SK-N-SH treated with all-trans-retinoic acid at 6 μM for 48 hours (cell line): ENCODE results near the gene RIPOR2.

ENCODE experiments used
- ATAC-seq: fragments of 200-7000 bp; cut with Tn5 transposase; 3 replicates; pipeline ENCODE4 v1.9.1; 2020; ENCODE audit warnings: mild to moderate bottlenecking, moderate library complexity
- ARNTL ChIP-seq: fragments of 450-650 bp; formaldehyde crosslinking; IDR thresholded peaks from 2 replicates; pipeline ENCODE4 v1.5.0; 2020; ENCODE audit warnings: low read depth, mild to moderate bottlenecking, moderate library complexity, borderline replicate concordance
- BACH2 ChIP-seq: fragments of 250-450 bp; sonication (Bioruptor Pico); IDR thresholded peaks from 2 replicates; pipeline ENCODE4 v1.9.0; 2021; ENCODE audit warnings: mild to moderate bottlenecking, borderline replicate concordance
- CSDC2 ChIP-seq: fragments of 250-450 bp; sonication (Bioruptor Pico); IDR thresholded peaks from 2 replicates; pipeline ENCODE4 v1.5.0; 2020; ENCODE audit warnings: mild to moderate bottlenecking, moderate library complexity
- GLIS3 ChIP-seq: fragments of 250-450 bp; sonication (Bioruptor Pico); IDR thresholded peaks from 2 replicates; pipeline ENCODE4 v1.5.0; 2020; ENCODE audit warnings: mild to moderate bottlenecking, moderate library complexity
- ISL1 ChIP-seq: fragments of 250-450 bp; sonication (Bioruptor Pico); IDR thresholded peaks from 2 replicates; pipeline ENCODE4 v2.1.2; 2022; ENCODE audit warnings: mild to moderate bottlenecking, moderate library complexity
- OSR1 ChIP-seq: fragments of 250-450 bp; sonication (Bioruptor Pico); IDR thresholded peaks from 2 replicates; pipeline ENCODE4 v1.8.0; 2022; ENCODE audit warnings: moderate library complexity, mild to moderate bottlenecking, inconsistent platforms
- PPARA ChIP-seq: fragments of 250-450 bp; sonication (Bioruptor Pico); IDR thresholded peaks from 2 replicates; pipeline ENCODE4 v1.5.0; 2020; ENCODE audit warnings: mild to moderate bottlenecking, borderline replicate concordance
- SNAI2 ChIP-seq: fragments of 250-450 bp; sonication (Bioruptor Pico); IDR thresholded peaks from 2 replicates; pipeline ENCODE4 v1.5.0; 2020; ENCODE audit warnings: mild to moderate bottlenecking, moderate library complexity
- ZC3H10 ChIP-seq: fragments of 250-450 bp; sonication (Bioruptor Pico); IDR thresholded peaks from 2 replicates; pipeline ENCODE4 v1.5.1; 2021; ENCODE audit warnings: mild to moderate bottlenecking, moderate library complexity
- ZFP3 ChIP-seq: fragments of 250-450 bp; sonication (Bioruptor Pico); IDR thresholded peaks from 2 replicates; pipeline ENCODE4 v1.5.0; 2020; ENCODE audit warnings: mild to moderate bottlenecking, moderate library complexity
- ZFP30 ChIP-seq: fragments of 450-650 bp; formaldehyde crosslinking; IDR thresholded peaks from 2 replicates; pipeline ENCODE4 v1.5.0; 2022; ENCODE audit warnings: mild to moderate bottlenecking, moderate library complexity
- ZNF565 ChIP-seq: fragments of 450-650 bp; formaldehyde crosslinking; conservative IDR thresholded peaks from 2 replicates; pipeline ENCODE4 v1.5.0; 2020; ENCODE audit warnings: low read depth, mild to moderate bottlenecking, moderate library complexity
- ZNF70 ChIP-seq: fragments of 450-650 bp; formaldehyde crosslinking; IDR thresholded peaks from 2 replicates; pipeline ENCODE4 v1.5.0; 2020; ENCODE audit warnings: mild to moderate bottlenecking, moderate library complexity
- ZNF8 ChIP-seq: fragments of 450-650 bp; formaldehyde crosslinking; IDR thresholded peaks from 2 replicates; pipeline ENCODE4 v1.5.0; 2020; ENCODE audit warnings: mild to moderate bottlenecking, moderate library complexity
- TF ChIP-seq, protein P1 (sequence below): fragments of 250-450 bp; sonication (Bioruptor Pico); IDR thresholded peaks from 2 replicates; pipeline ENCODE4 v1.8.0; 2020; ENCODE audit warnings: mild to moderate bottlenecking, moderate library complexity, borderline replicate concordance
- TF ChIP-seq, protein P2 (sequence below): fragments of 250-450 bp; sonication (Bioruptor Pico); IDR thresholded peaks from 2 replicates; pipeline ENCODE4 v1.5.0; 2020; ENCODE audit warnings: mild to moderate bottlenecking, moderate library complexity
- TF ChIP-seq, protein P3 (sequence below): fragments of 250-450 bp; sonication (Bioruptor Pico); IDR thresholded peaks from 2 replicates; pipeline ENCODE4 v1.8.0; 2021; ENCODE audit warnings: low read depth, mild to moderate bottlenecking, moderate library complexity, borderline replicate concordance
- TF ChIP-seq, protein P4 (sequence below): fragments of 250-450 bp; sonication (Bioruptor Pico); IDR thresholded peaks from 2 replicates; pipeline ENCODE4 v1.5.1; 2021; ENCODE audit warnings: mild to moderate bottlenecking, moderate library complexity
- TF ChIP-seq, protein P5 (sequence below): fragments of 250-450 bp; sonication (Bioruptor Pico); IDR thresholded peaks from 2 replicates; pipeline ENCODE4 v1.5.1; 2020; ENCODE audit warnings: low read depth, mild to moderate bottlenecking, moderate library complexity

The RIPOR2 gene

DNA sequence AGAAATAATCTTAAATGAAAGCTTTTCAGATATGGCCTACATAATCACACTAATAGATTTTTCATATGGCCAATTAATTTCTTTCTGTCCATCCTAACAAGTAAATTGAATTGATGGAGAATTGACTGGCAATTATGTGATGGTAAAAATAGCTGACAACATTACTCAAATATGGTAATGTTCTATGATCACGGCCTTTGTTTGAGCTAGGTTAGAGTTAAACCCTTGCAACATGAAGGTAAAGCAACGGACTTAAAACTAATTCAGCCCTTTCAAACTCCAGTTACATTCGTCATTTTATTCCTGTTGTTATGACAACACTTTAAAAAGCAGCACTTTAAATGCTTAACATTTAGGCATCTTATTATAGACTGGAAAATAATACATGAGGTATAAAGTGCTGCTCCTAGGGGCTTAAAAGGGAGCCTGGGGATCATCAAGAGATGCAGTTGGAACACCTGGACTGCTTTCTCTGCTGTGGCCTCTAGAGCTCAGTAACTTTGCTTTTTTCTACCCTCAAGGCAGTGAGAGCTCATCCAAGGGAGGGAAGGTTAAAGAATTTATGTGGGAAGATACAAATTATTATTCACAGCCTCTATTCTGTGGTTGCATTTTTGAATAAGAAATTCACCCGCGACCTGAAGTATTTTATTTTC lies 46.9 kb downstream of the RIPOR2 start:
- no peak for ATAC-seq
- no peak for TF ChIP-seq OSR1 (CRISPR knock-in tag)
- TF ChIP-seq, protein P1, sequence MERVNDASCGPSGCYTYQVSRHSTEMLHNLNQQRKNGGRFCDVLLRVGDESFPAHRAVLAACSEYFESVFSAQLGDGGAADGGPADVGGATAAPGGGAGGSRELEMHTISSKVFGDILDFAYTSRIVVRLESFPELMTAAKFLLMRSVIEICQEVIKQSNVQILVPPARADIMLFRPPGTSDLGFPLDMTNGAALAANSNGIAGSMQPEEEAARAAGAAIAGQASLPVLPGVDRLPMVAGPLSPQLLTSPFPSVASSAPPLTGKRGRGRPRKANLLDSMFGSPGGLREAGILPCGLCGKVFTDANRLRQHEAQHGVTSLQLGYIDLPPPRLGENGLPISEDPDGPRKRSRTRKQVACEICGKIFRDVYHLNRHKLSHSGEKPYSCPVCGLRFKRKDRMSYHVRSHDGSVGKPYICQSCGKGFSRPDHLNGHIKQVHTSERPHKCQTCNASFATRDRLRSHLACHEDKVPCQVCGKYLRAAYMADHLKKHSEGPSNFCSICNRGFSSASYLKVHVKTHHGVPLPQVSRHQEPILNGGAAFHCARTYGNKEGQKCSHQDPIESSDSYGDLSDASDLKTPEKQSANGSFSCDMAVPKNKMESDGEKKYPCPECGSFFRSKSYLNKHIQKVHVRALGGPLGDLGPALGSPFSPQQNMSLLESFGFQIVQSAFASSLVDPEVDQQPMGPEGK (CRISPR knock-in tag) = no peak
- TF ChIP-seq ARNTL (CRISPR knock-in tag) = no peak

DNA sequence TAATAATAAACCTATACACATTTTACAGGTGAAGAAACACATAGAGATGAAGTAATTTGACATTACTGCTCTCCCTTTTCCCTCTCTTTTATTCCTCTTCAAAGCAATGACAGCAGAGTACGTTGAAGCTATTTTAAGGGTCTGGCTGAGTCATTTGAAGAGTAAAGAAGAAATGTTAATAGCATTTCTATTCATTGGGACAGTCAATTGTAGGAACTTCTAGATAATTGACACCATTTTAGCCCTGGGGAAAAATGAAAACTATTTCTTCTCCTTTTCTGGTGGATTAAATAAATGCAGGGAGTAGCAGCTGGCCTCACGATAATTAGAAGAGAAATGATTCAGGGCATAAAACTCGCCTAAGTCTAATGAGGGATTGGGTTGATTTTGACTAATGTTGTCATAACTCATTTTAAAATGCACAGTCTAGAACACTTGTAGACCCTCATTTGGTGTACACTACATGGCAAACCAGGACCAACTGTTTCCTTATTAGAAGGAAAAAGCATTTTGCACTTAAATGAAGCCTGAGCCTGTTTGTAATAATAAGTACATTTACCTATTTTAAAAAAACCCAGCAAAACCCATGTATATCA lies 48.1 kb downstream of the RIPOR2 start:
- TF ChIP-seq GLIS3 (CRISPR knock-in tag) = no peak
- TF ChIP-seq, protein P2, sequence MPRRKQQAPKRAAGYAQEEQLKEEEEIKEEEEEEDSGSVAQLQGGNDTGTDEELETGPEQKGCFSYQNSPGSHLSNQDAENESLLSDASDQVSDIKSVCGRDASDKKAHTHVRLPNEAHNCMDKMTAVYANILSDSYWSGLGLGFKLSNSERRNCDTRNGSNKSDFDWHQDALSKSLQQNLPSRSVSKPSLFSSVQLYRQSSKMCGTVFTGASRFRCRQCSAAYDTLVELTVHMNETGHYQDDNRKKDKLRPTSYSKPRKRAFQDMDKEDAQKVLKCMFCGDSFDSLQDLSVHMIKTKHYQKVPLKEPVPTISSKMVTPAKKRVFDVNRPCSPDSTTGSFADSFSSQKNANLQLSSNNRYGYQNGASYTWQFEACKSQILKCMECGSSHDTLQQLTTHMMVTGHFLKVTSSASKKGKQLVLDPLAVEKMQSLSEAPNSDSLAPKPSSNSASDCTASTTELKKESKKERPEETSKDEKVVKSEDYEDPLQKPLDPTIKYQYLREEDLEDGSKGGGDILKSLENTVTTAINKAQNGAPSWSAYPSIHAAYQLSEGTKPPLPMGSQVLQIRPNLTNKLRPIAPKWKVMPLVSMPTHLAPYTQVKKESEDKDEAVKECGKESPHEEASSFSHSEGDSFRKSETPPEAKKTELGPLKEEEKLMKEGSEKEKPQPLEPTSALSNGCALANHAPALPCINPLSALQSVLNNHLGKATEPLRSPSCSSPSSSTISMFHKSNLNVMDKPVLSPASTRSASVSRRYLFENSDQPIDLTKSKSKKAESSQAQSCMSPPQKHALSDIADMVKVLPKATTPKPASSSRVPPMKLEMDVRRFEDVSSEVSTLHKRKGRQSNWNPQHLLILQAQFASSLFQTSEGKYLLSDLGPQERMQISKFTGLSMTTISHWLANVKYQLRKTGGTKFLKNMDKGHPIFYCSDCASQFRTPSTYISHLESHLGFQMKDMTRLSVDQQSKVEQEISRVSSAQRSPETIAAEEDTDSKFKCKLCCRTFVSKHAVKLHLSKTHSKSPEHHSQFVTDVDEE (CRISPR knock-in tag) = no peak
- TF ChIP-seq, protein P3, sequence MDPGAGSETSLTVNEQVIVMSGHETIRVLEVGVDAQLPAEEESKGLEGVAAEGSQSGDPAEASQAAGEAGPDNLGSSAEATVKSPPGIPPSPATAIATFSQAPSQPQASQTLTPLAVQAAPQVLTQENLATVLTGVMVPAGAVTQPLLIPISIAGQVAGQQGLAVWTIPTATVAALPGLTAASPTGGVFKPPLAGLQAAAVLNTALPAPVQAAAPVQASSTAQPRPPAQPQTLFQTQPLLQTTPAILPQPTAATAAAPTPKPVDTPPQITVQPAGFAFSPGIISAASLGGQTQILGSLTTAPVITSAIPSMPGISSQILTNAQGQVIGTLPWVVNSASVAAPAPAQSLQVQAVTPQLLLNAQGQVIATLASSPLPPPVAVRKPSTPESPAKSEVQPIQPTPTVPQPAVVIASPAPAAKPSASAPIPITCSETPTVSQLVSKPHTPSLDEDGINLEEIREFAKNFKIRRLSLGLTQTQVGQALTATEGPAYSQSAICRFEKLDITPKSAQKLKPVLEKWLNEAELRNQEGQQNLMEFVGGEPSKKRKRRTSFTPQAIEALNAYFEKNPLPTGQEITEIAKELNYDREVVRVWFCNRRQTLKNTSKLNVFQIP (CRISPR knock-in tag) = no peak
- TF ChIP-seq ZFP30 (CRISPR knock-in tag) = no peak
- no peak for TF ChIP-seq PPARA (CRISPR knock-in tag)
- TF ChIP-seq ISL1 (CRISPR knock-in tag) = no peak
- TF ChIP-seq, protein P1 (CRISPR knock-in tag) = no peak
- no peak for TF ChIP-seq ARNTL (CRISPR knock-in tag)
- TF ChIP-seq ZC3H10 (CRISPR knock-in tag) = no peak
- TF ChIP-seq ZNF565 (CRISPR knock-in tag) = no peak
- TF ChIP-seq, protein P4, sequence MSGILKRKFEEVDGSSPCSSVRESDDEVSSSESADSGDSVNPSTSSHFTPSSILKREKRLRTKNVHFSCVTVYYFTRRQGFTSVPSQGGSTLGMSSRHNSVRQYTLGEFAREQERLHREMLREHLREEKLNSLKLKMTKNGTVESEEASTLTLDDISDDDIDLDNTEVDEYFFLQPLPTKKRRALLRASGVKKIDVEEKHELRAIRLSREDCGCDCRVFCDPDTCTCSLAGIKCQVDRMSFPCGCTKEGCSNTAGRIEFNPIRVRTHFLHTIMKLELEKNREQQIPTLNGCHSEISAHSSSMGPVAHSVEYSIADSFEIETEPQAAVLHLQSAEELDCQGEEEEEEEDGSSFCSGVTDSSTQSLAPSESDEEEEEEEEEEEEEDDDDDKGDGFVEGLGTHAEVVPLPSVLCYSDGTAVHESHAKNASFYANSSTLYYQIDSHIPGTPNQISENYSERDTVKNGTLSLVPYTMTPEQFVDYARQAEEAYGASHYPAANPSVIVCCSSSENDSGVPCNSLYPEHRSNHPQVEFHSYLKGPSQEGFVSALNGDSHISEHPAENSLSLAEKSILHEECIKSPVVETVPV = no peak
- no peak for TF ChIP-seq BACH2 (CRISPR knock-in tag)
- no peak for TF ChIP-seq CSDC2 (CRISPR knock-in tag)
- TF ChIP-seq ZNF70 (CRISPR knock-in tag) = no peak
- TF ChIP-seq ZFP3 (CRISPR knock-in tag) = no peak
- no peak for TF ChIP-seq SNAI2 (CRISPR knock-in tag)
- TF ChIP-seq OSR1 (CRISPR knock-in tag) = no peak
- ATAC-seq = no peak

DNA sequence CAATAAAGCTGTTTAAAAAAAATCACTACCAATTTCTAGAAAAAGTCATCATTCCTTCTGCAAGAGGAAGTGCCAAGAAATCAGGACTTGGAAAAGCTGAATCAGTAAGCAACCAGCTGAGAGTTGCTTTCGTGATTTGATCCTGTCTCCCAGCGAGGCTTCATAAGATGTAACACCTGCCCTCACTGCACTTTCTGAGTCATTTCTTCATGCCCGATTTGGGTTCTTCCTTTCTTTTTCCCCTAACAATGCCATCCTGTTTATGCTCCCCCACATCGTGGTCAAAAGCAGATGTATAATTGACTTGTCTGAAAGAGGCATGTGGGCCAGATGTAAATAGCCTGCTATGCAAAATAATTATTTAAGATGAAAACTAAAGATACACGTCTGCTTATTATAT lies 52.1 kb downstream of the RIPOR2 start:
- ATAC-seq = peak; percentile 47; the same call in 2 of the 3 replicates
- TF ChIP-seq, protein P2 (CRISPR knock-in tag) = no peak
- TF ChIP-seq ZC3H10 (CRISPR knock-in tag) = no peak
- no peak for TF ChIP-seq ZFP3 (CRISPR knock-in tag)
- TF ChIP-seq SNAI2 (CRISPR knock-in tag) = no peak
- TF ChIP-seq ZNF8 (CRISPR knock-in tag) = no peak
- no peak for TF ChIP-seq PPARA (CRISPR knock-in tag)
- no peak for TF ChIP-seq GLIS3 (CRISPR knock-in tag)
- TF ChIP-seq, protein P5, sequence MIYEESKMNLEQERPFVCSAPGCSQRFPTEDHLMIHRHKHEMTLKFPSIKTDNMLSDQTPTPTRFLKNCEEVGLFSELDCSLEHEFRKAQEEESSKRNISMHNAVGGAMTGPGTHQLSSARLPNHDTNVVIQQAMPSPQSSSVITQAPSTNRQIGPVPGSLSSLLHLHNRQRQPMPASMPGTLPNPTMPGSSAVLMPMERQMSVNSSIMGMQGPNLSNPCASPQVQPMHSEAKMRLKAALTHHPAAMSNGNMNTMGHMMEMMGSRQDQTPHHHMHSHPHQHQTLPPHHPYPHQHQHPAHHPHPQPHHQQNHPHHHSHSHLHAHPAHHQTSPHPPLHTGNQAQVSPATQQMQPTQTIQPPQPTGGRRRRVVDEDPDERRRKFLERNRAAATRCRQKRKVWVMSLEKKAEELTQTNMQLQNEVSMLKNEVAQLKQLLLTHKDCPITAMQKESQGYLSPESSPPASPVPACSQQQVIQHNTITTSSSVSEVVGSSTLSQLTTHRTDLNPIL (CRISPR knock-in tag) = no peak
- TF ChIP-seq ZNF565 (CRISPR knock-in tag) = no peak
- no peak for TF ChIP-seq ISL1 (CRISPR knock-in tag)
- TF ChIP-seq, protein P3 (CRISPR knock-in tag) = no peak
- no peak for TF ChIP-seq ZFP30 (CRISPR knock-in tag)
